Tibial artery (tissue), 4 donors: ENCODE data around the gene KIF7.
A peak's percentile ranks its signal among the peaks of the same experiment; 100 is the strongest.

Experiments
- DNase-seq, 2 donors: peaks; one replicate each; pipeline ENCODE4 v3.0.0-alpha.2; 2019
- H3K27ac ChIP-seq, 2 donors: fragments of 200-600 bp; sonication (generic) in 1 of 2; 1 replicate in 1 of 2; 2 replicates in 1 of 2; pipeline ENCODE4 v1.5.1; 2018 to 2019; ENCODE audit warnings: mild to moderate bottlenecking in 1 of 2
- H3K27me3 ChIP-seq, 2 donors: fragments of 200-600 bp; sonication (generic) in 1 of 2; one replicate each; pipeline versions ENCODE4 v1.5.1 to v1.6.0; 2016 to 2019
- H3K36me3 ChIP-seq, 3 donors: fragments of 200-600 bp; sonication (generic) in 2 of 3; one replicate each; pipeline ENCODE4 v1.5.1; 2016 to 2019; ENCODE audit warnings: mild to moderate bottlenecking in 2 of 3
- H3K4me1 ChIP-seq, 4 donors: fragments of 200-600 bp; sonication (generic) in 2 of 4; 1 replicate in 3 of 4; 2 replicates in 1 of 4; pipeline ENCODE4 v1.5.1; 2016 to 2019
- H3K4me3 ChIP-seq, 2 donors: fragments of 200-600 bp; sonication (generic) in 1 of 2; 1 replicate in 1 of 2; 2 replicates in 1 of 2; pipeline ENCODE4 v1.5.1; 2018 to 2019; ENCODE audit warnings: mild to moderate bottlenecking in 2 of 2
- H3K9me3 ChIP-seq, 3 donors: fragments of 200-600 bp; sonication (generic) in 1 of 3; one replicate each; pipeline ENCODE4 v1.5.1; 2016 to 2019
- CTCF ChIP-seq, 2 experiments: fragments of 200-600 bp in 1 of 2; fragments of 450-650 bp in 1 of 2; IDR thresholded peaks; one replicate each; pipeline ENCODE4 v1.5.1; 2017 to 2019; ENCODE audit warnings: antibody characterized with exemption in 2 of 2, mild to moderate bottlenecking in 1 of 2, moderate library complexity in 1 of 2
- intact Hi-C: fragments of 100-400 bp; cut with DNase I; formaldehyde crosslinking; loops from one replicate; pipeline ENCODE4 v1.15.0; 2023; ENCODE audit warnings: low total_unique reads

The KIF7 gene

GRCh38 chr15:89680282-89680873, 25.1 kb upstream of the KIF7 start:
- intact Hi-C loops = no loop called here
- Histone ChIP-seq H3K27me3 (no peaks in the 10 kb centered on the region), H3K4me1 (peaks cover 0 to 28% (median 9%) of the 10 kb centered on the region in 4 donors), H3K27ac (peak overlapping the region; percentile 31 to 43), H3K9me3 (no peaks in the 10 kb centered on the region), H3K4me3 (no peak overlapping the region), H3K36me3 (peaks cover 0 to 20% (median 5%) of the 10 kb centered on the region in 3 donors)
- TF ChIP-seq CTCF (IDR thresholded peaks at IDR 0.05) = no peak
- peak; percentile 81 to 91 for DNase-seq

DNA sequence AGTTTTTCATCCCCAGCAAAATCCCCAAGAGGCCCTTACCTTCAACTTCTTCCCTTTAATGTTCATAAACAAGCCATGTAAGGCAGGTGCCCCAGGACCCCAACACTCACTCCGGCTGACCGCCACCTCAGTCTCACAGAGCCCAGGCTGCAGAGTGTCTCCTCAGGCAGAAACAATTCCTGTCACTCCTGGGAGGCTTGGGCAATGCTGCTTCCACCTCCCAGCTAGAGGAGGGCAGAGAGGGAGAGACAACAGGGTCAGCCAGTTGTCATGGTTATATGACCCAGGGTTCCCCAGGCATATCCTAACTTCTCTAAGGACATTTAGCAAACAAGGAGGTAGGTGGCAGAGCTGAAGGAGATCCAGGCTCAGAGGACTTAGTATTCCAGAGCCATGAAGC, 23.9 kb upstream of the KIF7 start, which contains the start of gene PLIN1:
Gene PLIN1, minus strand, starts transcription at position 156 of the 400 bp plus-strand sequence. CDS start 1,878 bp downstream, outside the sequence.
- peak within 1 kb of the TSS; percentile 31 to 43 for H3K27ac ChIP-seq

GRCh38 chr15:89677381-89677780, 22.1 kb upstream of the KIF7 start:
- no peak for TF ChIP-seq CTCF (IDR thresholded peaks at IDR 0.05)
- Histone ChIP-seq H3K4me3 (no peak overlapping the region), H3K27ac (no peak overlapping the region), H3K4me1 (peaks cover 0 to 42% (median 20%) of the 10 kb centered on the region in 4 donors), H3K27me3 (no peaks in the 10 kb centered on the region), H3K36me3 (no peaks in the 10 kb centered on the region), H3K9me3 (no peaks in the 10 kb centered on the region)
- intact Hi-C loops = no loop called here
- no peak for DNase-seq

More for the DNA sequence above, 23.9 kb upstream of the KIF7 start, which contains the start of gene PLIN1:
- Histone ChIP-seq H3K4me3 (no peak within 1 kb of the TSS), H3K27me3 (no peaks in the 10 kb centered on the region), H3K4me1 (peaks cover 0 to 28% (median 9%) of the 10 kb centered on the region in 4 donors), H3K36me3 (peaks cover 0 to 15% (median 5%) of the 10 kb centered on the region in 3 donors), H3K9me3 (no peaks in the 10 kb centered on the region)
- DNase-seq = no peak
- no peak for TF ChIP-seq CTCF (IDR thresholded peaks at IDR 0.05)
- intact Hi-C loops = no loop called here

DNA sequence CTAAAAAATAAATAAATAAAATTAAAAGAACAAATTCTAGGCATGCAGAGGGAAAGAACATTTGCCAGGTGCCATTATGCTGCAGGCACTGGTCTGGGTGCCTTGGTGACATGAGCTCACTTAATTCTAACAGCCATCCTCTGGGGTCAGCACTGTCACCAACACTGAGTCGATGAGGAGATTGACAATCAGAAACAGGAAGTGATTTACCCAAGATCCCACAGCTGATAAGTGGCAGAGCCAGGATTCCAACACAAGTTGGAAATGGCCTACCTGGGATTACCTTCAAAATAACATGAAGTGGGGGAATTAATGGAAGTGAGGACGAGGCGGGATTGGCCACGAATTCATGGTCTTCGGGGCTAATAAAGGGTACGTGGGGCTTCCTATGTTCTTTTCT, 20.3 kb upstream of the KIF7 start:
- Histone ChIP-seq H3K4me3 (no peak overlapping the region), H3K36me3 (no peaks in the 10 kb centered on the region), H3K4me1 (peaks cover 0 to 39% (median 26%) of the 10 kb centered on the region in 4 donors), H3K27me3 (no peaks in the 10 kb centered on the region), H3K9me3 (no peaks in the 10 kb centered on the region), H3K27ac (no peak overlapping the region)
- TF ChIP-seq CTCF (IDR thresholded peaks at IDR 0.05) = no peak
- no peak for DNase-seq
- intact Hi-C loops = no loop called here

GRCh38 chr15:89674526-89674925, 19.3 kb upstream of the KIF7 start:
- Histone ChIP-seq H3K4me3 (no peak overlapping the region), H3K27me3 (no peaks in the 10 kb centered on the region), H3K27ac (no peak overlapping the region), H3K9me3 (no peaks in the 10 kb centered on the region), H3K36me3 (no peaks in the 10 kb centered on the region), H3K4me1 (peaks cover 0 to 30% (median 24%) of the 10 kb centered on the region in 4 donors)
- intact Hi-C loops = no loop called here
- TF ChIP-seq CTCF (IDR thresholded peaks at IDR 0.05) = no peak
- DNase-seq = no peak
